ENCODE measurements around the gene MPHOSPH6. TPM values are rescaled to one million over a fixed set of nuclear protein-coding genes. Genes with fewer than 3 reads are reported as not detected.

Gene MPHOSPH6
- total and polyA plus RNA-seq, 7 donors = 5.3 to 38.4 (median 11.8) TPM

DNA sequence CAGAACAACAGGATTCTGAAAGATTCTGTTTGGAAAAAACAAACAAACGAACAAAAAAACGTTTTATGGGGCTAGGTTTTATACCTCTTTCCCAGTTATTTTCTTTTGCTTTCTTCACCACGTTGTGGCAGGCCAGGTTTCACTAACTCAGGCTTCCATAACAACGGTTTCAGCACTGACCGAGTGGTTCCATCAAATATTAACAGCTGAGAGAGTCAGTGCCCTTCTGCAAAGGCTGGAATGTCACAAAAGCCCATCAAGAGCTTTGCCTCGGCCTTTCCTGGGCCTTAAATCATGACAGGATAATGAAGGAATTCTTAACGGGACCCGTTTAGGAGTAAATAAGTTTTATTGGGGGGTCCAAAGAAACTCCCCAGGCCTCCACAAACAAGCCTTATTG is 34.2 kb downstream of the MPHOSPH6 start:
- intact Hi-C loops (cut with DNase I) = no loop called here
- no peak overlapping the region for H3K27ac ChIP-seq
- peaks cover 0 to 10% of the 10 kb centered on the region in 2 donors for H3K36me3 ChIP-seq (ENCODE audit: insufficient read depth in 1 of 2, low read depth in 1 of 2)
- no peaks in the 10 kb centered on the region for H3K4me1 ChIP-seq
- no peaks in the 10 kb centered on the region for H3K27me3 ChIP-seq (ENCODE audit: insufficient read depth in 3 of 3, low read length in 2 of 3)
- no peak for DNase-seq
- WGBS, 3 donors = 66 to 75% (median 69%) methylated on average over 8 of the region's 8 CpGs
- no peak for TF ChIP-seq CTCF (IDR thresholded peaks at IDR 0.05)
- no peaks in the 10 kb centered on the region for H3K9me3 ChIP-seq
- ATAC-seq = no peak
- no peak overlapping the region for H3K4me3 ChIP-seq

GRCh38 chr16:82134846-82135245 is 35.2 kb downstream of the MPHOSPH6 start:
- WGBS, 3 donors = 86 to 90% (median 87%) methylated on average over 8 of the region's 8 CpGs
- H3K27me3 ChIP-seq (ENCODE audit: insufficient read depth in 3 of 3, low read length in 2 of 3) = no peaks in the 10 kb centered on the region
- intact Hi-C loops (cut with DNase I) = no loop called here

GRCh38 chr16:82133798-82134197 is 36.2 kb downstream of the MPHOSPH6 start:
- TF ChIP-seq CTCF (IDR thresholded peaks at IDR 0.05) = no peak
- intact Hi-C loops (cut with DNase I) = no loop called here
- H3K4me1 ChIP-seq = no peaks in the 10 kb centered on the region
- H3K27ac ChIP-seq = no peak overlapping the region
- ATAC-seq (no peak), DNase-seq (no peak)
- no peaks in the 10 kb centered on the region for H3K9me3 ChIP-seq
- H3K4me3 ChIP-seq = no peak overlapping the region
- WGBS, 3 donors = 86 to 90% (median 88%) methylated on average over 6 of the region's 6 CpGs
- H3K27me3 ChIP-seq (ENCODE audit: insufficient read depth in 3 of 3, low read length in 2 of 3) = no peaks in the 10 kb centered on the region
- H3K36me3 ChIP-seq (ENCODE audit: insufficient read depth in 1 of 2, low read depth in 1 of 2) = peaks cover 0 to 10% of the 10 kb centered on the region in 2 donors

More at GRCh38 chr16:82134846-82135245, 35.2 kb downstream of the MPHOSPH6 start:
- H3K9me3 ChIP-seq = no peaks in the 10 kb centered on the region
- H3K4me3 ChIP-seq = no peak overlapping the region
- no peaks in the 10 kb centered on the region for H3K4me1 ChIP-seq
- no peak for ATAC-seq
- TF ChIP-seq CTCF (IDR thresholded peaks at IDR 0.05) = no peak
- DNase-seq = no peak
- peaks cover 0 to 10% of the 10 kb centered on the region in 2 donors for H3K36me3 ChIP-seq (ENCODE audit: insufficient read depth in 1 of 2, low read depth in 1 of 2)
- no peak overlapping the region for H3K27ac ChIP-seq

GRCh38 chr16:82129881-82130280 is 40.1 kb downstream of the MPHOSPH6 start:
- intact Hi-C loops (cut with DNase I) = no loop called here
- no peak for ATAC-seq
- WGBS, 3 donors = 89 to 92% (median 90%) methylated on average over 3 of the region's 3 CpGs

More at GRCh38 chr16:82129881-82130280, 40.1 kb downstream of the MPHOSPH6 start:
- no peak for DNase-seq
- Histone ChIP-seq H3K9me3 (no peaks in the 10 kb centered on the region), H3K4me1 (no peaks in the 10 kb centered on the region), H3K4me3 (no peak overlapping the region), H3K36me3 (ENCODE audit: insufficient read depth in 1 of 2, low read depth in 1 of 2) (no peaks in the 10 kb centered on the region), H3K27ac (no peak overlapping the region), H3K27me3 (ENCODE audit: insufficient read depth in 3 of 3, low read length in 2 of 3) (no peaks in the 10 kb centered on the region)
- TF ChIP-seq CTCF (IDR thresholded peaks at IDR 0.05) = no peak

Data from psoas muscle (tissue), 8 donors.